Measurements from ENCODE around the gene ARHGAP29. TPM values are rescaled to one million over a fixed set of nuclear protein-coding genes. Genes with fewer than 3 reads are reported as not detected.

Gene ARHGAP29
- total RNA-seq, 8 experiments from 2014 or later, result 0.52 to 121 (median 3.3) TPM

DNA sequence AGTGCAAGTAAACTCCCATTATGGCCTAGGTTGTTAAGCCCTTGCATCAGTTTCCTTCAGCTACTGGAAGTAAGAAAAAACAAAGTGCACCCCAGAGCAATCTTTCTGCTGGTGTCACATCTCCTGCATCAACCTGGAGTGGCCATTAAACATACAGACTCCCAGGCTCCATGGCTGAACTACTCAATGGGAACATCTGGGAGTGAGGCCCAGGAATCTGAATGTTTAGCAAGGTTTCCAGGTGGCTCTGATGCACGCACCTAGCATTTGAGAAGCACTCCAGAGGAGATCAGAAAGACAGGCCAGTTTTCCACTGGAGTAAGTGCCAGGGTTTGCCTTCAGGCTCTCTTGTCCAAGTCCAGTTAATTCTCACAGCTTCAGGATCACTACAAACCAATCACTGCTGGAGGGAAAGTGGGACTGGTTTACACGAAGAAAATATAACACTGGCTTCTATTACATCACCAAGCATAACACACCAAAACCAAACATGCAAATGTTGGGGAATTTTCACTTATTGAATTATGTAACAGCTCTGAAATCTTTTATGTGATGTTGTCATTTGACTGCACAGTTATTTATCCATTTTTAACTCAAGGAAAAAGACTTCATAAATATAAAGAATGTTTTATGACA lies 94.1 kb downstream of the ARHGAP29 start:
- Histone ChIP-seq H3K4me1 (replicated peaks in 1 of 2) (no peaks in the 10 kb centered on the region), H3K27ac (no peak overlapping the region), H3K4me3 (no peak overlapping the region)
- in situ Hi-C loops (cut with MboI; ENCODE audit: low pct_unique_long_range_greater_than_20kb in 2 of 9, low sequenced_read_pairs in 9 of 9, unreplicated experiment in 9 of 9), result no loop called here
- 17 to 90% (median 83%) methylated on average over 1 to 2 of the region's 2 CpGs; no CpG with 5 or more reads in 3 of the 10 experiments for WGBS, 10 experiments
- peak in 3 of 8 experiments; percentile 35 to 60 (median 56) for ATAC-seq (replicated peaks in 6 of 8)

GRCh38 chr1:94142583-94142982 lies 94.8 kb downstream of the ARHGAP29 start:
- in situ Hi-C loops (cut with MboI; ENCODE audit: low pct_unique_long_range_greater_than_20kb in 2 of 9, low sequenced_read_pairs in 9 of 9, unreplicated experiment in 9 of 9), result no loop called here
- no peak overlapping the region for H3K4me3 ChIP-seq
- ATAC-seq (replicated peaks in 6 of 8), result no peak
- WGBS, 10 experiments, result 53 to 100% (median 79%) methylated on average over 1 to 2 of the region's 2 CpGs; no CpG with 5 or more reads in 2 of the 10 experiments
- H3K27ac ChIP-seq, result no peak overlapping the region
- no peaks in the 10 kb centered on the region for H3K4me1 ChIP-seq (replicated peaks in 1 of 2)

GRCh38 chr1:94142022-94142421 lies 95.4 kb downstream of the ARHGAP29 start:
- no peak overlapping the region for H3K4me3 ChIP-seq
- H3K27ac ChIP-seq, result no peak overlapping the region
- H3K4me1 ChIP-seq (replicated peaks in 1 of 2), result no peaks in the 10 kb centered on the region
- WGBS, 10 experiments, result 0 to 100% (median 35%) methylated on average over 1 of the region's 1 CpG; no CpG with 5 or more reads in 2 of the 10 experiments
- in situ Hi-C loops (cut with MboI; ENCODE audit: low pct_unique_long_range_greater_than_20kb in 2 of 9, low sequenced_read_pairs in 9 of 9, unreplicated experiment in 9 of 9), result no loop called here
- ATAC-seq (replicated peaks in 6 of 8), result peak in 4 of 8 experiments; percentile 13 to 91 (median 70)

- ATAC-seq (replicated peaks in 6 of 8), result no peak
- H3K27ac ChIP-seq, result no peak overlapping the region
- H3K4me1 ChIP-seq (replicated peaks in 1 of 2), result peaks cover 0 to 6% of the 10 kb centered on the region in 2 donors
- in situ Hi-C loops (cut with MboI; ENCODE audit: low pct_unique_long_range_greater_than_20kb in 2 of 9, low sequenced_read_pairs in 9 of 9, unreplicated experiment in 9 of 9), result no loop called here
- no peak overlapping the region for H3K4me3 ChIP-seq
- WGBS, 10 experiments, result 50 to 96% (median 88%) methylated on average over 1 to 5 of the region's 5 CpGs; no CpG with 5 or more reads in 1 of the 10 experiments
Observed at GRCh38 chr1:94132111-94132510, 105.3 kb downstream of the ARHGAP29 start.

DNA sequence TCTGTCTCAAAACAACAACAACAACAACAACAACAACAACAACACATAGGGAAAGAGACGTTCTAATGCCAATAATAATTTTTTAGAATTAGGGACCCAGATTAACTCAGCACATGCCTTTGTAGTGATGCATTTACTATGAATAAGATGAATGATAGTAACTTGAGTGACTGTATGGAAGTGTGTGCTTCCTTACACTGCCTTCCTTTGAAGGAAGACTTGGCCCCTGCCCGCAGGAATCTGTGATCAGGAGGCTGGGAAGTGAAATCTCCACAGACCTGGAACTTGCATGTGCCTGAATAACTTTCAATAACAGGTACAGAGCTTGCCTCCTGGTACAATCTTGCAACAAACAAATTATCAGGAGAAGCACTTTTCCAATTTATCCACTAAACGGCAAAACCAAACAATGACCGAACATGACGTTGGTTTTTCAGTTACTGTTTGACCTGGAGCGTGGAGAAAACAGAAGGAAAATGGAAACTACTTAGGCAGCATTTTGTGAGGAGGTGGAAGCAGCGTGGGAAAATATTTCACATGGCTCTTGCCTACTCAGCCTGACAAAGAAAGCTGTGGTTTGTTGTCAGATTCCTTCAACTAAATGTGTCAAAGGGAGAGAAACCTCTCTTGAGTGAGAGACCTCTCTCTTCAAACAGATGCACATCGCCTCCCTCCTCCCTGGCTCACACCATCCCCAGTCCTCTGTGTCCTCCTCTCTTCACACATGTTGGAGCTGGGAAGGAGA lies 106.4 kb downstream of the ARHGAP29 start:
- peak overlapping the region in 1 of 2 donors; percentile 36 for H3K27ac ChIP-seq
- WGBS, 10 experiments, result 17 to 89% (median 78%) methylated on average over 1 to 8 of the region's 8 CpGs
- peak in 1 of 8 experiments; percentile 32 for ATAC-seq (replicated peaks in 6 of 8)
- H3K4me1 ChIP-seq (replicated peaks in 1 of 2), result peaks cover 0 to 6% of the 10 kb centered on the region in 2 donors
- H3K4me3 ChIP-seq, result no peak overlapping the region
- in situ Hi-C loops (cut with MboI; ENCODE audit: low pct_unique_long_range_greater_than_20kb in 2 of 9, low sequenced_read_pairs in 9 of 9, unreplicated experiment in 9 of 9), result no loop called here

DNA sequence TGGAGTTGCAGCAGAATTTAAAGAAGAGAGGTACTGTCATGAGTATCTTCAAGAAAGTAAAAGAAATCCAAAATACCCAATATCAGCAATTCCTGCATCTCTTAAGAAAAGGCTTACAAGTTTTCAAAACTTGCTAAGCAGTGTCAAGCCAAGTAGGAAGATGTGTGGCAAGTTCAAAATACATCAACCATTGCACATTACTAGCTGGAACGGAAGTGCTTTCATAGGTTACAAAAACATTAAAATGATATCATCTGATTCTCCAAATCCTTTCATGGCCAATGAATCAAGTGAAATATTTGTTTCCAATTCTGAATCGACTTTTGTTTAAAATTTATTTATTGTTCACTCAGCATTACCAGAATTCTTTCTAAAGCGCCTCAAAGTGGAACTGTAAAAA lies 110.7 kb downstream of the ARHGAP29 start:
- H3K27ac ChIP-seq, result no peak overlapping the region
- WGBS, 10 experiments, result 25 to 100% (median 83%) methylated on average over 1 to 3 of the region's 3 CpGs
- H3K4me3 ChIP-seq, result no peak overlapping the region
- H3K4me1 ChIP-seq (replicated peaks in 1 of 2), result peaks cover 0 to 6% of the 10 kb centered on the region in 2 donors
- ATAC-seq (replicated peaks in 6 of 8), result no peak
- in situ Hi-C loops (cut with MboI; ENCODE audit: low pct_unique_long_range_greater_than_20kb in 2 of 9, low sequenced_read_pairs in 9 of 9, unreplicated experiment in 9 of 9), result no loop called here

- in situ Hi-C loops (cut with MboI; ENCODE audit: low pct_unique_long_range_greater_than_20kb in 2 of 9, low sequenced_read_pairs in 9 of 9, unreplicated experiment in 9 of 9), result no loop called here
- WGBS, 10 experiments, result 47 to 100% (median 72%) methylated on average over 1 to 6 of the region's 6 CpGs
- Histone ChIP-seq H3K27ac (no peak overlapping the region), H3K4me3 (no peak overlapping the region), H3K4me1 (replicated peaks in 1 of 2) (peaks cover 0 to 5% of the 10 kb centered on the region in 2 donors)
- peak in 2 of 8 experiments; percentile 31 to 51 for ATAC-seq (replicated peaks in 6 of 8)
Observed at GRCh38 chr1:94125551-94126514, 111.6 kb downstream of the ARHGAP29 start.

GRCh38 chr1:94124538-94124937 lies 112.8 kb downstream of the ARHGAP29 start:
- no peak overlapping the region for H3K4me3 ChIP-seq
- ATAC-seq (replicated peaks in 6 of 8), result no peak
- H3K4me1 ChIP-seq (replicated peaks in 1 of 2), result peaks cover 8 to 18% of the 10 kb centered on the region in 2 donors
- H3K27ac ChIP-seq, result no peak overlapping the region
- WGBS, 10 experiments, result 88 to 100% (median 100%) methylated on average over 1 of the region's 1 CpG; no CpG with 5 or more reads in 4 of the 10 experiments
- in situ Hi-C loops (cut with MboI; ENCODE audit: low pct_unique_long_range_greater_than_20kb in 2 of 9, low sequenced_read_pairs in 9 of 9, unreplicated experiment in 9 of 9), result no loop called here

DNA sequence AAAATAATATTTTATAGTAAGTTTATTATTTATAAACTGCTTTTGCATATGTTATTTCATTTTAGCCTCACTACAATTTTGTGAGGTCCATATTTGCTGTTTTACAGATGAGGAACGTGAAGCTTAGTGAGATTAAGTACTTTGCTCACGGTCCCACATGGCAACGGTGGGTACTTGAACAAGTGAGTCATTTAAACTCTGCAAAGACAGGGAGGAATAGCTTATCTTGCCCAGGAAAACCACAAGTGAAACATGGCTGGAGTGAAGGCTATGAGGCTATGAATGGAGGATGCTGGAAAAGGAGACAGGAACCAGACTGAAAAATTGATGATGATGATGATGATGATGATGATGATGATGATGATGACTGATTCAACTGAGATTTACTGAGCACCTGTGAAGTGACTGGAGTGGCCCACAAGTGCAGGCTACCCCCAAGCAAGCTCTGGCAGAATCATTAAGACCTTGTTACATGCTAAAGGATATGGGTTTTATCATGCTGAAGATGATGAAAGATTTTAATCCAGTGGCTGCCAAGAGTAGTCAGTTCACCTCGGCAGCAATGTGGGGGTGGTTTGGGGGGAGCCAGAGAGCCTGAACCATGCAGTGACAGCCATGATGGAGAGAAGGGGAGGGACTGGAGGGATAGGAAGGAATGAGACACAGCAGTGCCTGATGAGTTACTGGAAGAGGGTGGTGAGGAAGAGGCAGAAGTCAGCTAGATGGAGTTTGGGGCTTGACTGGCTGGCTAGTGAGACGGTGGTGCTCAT lies 115.0 kb downstream of the ARHGAP29 start:
- WGBS, 10 experiments, result 49 to 100% (median 88%) methylated on average over 1 to 5 of the region's 5 CpGs; no CpG with 5 or more reads in 1 of the 10 experiments
- Histone ChIP-seq H3K4me1 (replicated peaks in 1 of 2) (peaks cover 15 to 22% of the 10 kb centered on the region in 2 donors), H3K27ac (no peak overlapping the region), H3K4me3 (no peak overlapping the region)
- in situ Hi-C loops (cut with MboI; ENCODE audit: low pct_unique_long_range_greater_than_20kb in 2 of 9, low sequenced_read_pairs in 9 of 9, unreplicated experiment in 9 of 9), result no loop called here
- no peak for ATAC-seq (replicated peaks in 6 of 8)

Other genes starting within 250 kb of the ARHGAP29 start
- 10 to 100 TPM in 1 of 8 experiments, 1 to 10 TPM in 3, under 1 TPM in 4; 0.11 to 10.1 (median 0.92) TPM for gene ABCA4, start 116.4 kb downstream of the ARHGAP29 start, total RNA-seq
- 100 to 1,000 TPM in 2 of 8 experiments, 10 to 100 TPM in 6; 41.9 to 222 (median 47.4) TPM for gene ABCD3, start 180.8 kb upstream of the ARHGAP29 start, total RNA-seq